Neural progenitor cell (in vitro differentiated cells): ENCODE results near the gene RSAD2. TPM values are rescaled to one million over a fixed set of nuclear protein-coding genes. Genes with fewer than 3 reads are reported as not detected.

Experiments used
- DNase-seq: peaks from one replicate; pipeline ENCODE4 v3.0.0-alpha.2; 2016; ENCODE audit warnings: low spot score
- H2AFZ ChIP-seq: fragments of 200-600 bp; sonication (generic); replicated peaks from 2 replicates; pipeline ENCODE4 v1.6.1; 2016; ENCODE audit warnings: antibody characterized with exemption
- H3F3A ChIP-seq: fragments of 200-600 bp; sonication (generic); 2 replicates; pipeline ENCODE4 v1.6.1; 2016; ENCODE audit warnings: antibody characterized with exemption, low read depth
- H3K27ac ChIP-seq: fragments of 200-600 bp; sonication (generic); 2 replicates; pipeline ENCODE4 v1.5.1; 2016; ENCODE audit warnings: mild to moderate bottlenecking
- H3K27me3 ChIP-seq: fragments of 200-600 bp; sonication (generic); 2 replicates; pipeline ENCODE4 v1.6.1; 2016; ENCODE audit warnings: mild to moderate bottlenecking, moderate library complexity
- H3K36me3 ChIP-seq: fragments of 200-600 bp; sonication (generic); 2 replicates; pipeline ENCODE4 v1.5.1; 2016
- H3K4me1 ChIP-seq: fragments of 200-600 bp; sonication (generic); 2 replicates; pipeline ENCODE4 v1.6.1; 2016; ENCODE audit warnings: mixed run types
- H3K4me2 ChIP-seq: fragments of 200-600 bp; sonication (generic); 2 replicates; pipeline ENCODE4 v1.6.1; 2016
- H3K4me3 ChIP-seq: fragments of 200-600 bp; sonication (generic); 2 replicates; pipeline ENCODE4 v1.5.1; 2016
- H3K79me2 ChIP-seq: fragments of 200-600 bp; sonication (generic); 2 replicates; pipeline ENCODE4 v1.6.1; 2016; ENCODE audit warnings: low read depth
- H3K9ac ChIP-seq: fragments of 200-600 bp; sonication (generic); 2 replicates; pipeline ENCODE4 v1.6.1; 2016
- H3K9me3 ChIP-seq: fragments of 200-600 bp; sonication (generic); 2 replicates; pipeline ENCODE4 v1.5.1; 2016; ENCODE audit warnings: low read depth
- H4K20me1 ChIP-seq: fragments of 200-600 bp; sonication (generic); 2 replicates; pipeline ENCODE4 v1.6.1; 2016; ENCODE audit warnings: low read depth
- H3K27ac Mint-ChIP-seq: 3 replicates; pipeline ENCODE4 v1.8.0; 2021; ENCODE audit warnings: mixed read lengths
- H3K27me3 Mint-ChIP-seq: 2 replicates; pipeline ENCODE4 v1.8.0; 2022; ENCODE audit warnings: low read depth, mild to moderate bottlenecking, inconsistent platforms, moderate library complexity, mixed read lengths; ENCODE audit not compliant: insufficient read depth
- H3K36me3 Mint-ChIP-seq: 3 replicates; pipeline ENCODE4 v1.8.0; 2021; ENCODE audit warnings: mixed read lengths
- H3K4me1 Mint-ChIP-seq: 3 replicates; pipeline ENCODE4 v1.8.0; 2021; ENCODE audit warnings: mixed read lengths
- H3K4me3 Mint-ChIP-seq: 3 replicates; pipeline ENCODE4 v1.8.0; 2021; ENCODE audit warnings: mild to moderate bottlenecking, moderate library complexity, mixed read lengths
- H3K9me3 Mint-ChIP-seq: 3 replicates; pipeline ENCODE4 v1.8.0; 2020; ENCODE audit warnings: mixed read lengths
- EZH2 ChIP-seq: fragments of 200-600 bp; sonication (generic); IDR thresholded peaks from 2 replicates; pipeline ENCODE4 v1.6.1; 2017; ENCODE audit warnings: antibody characterized with exemption, mild to moderate bottlenecking, moderate library complexity
- EZH2phosphoT487 ChIP-seq: fragments of 200-600 bp; sonication (generic); IDR thresholded peaks from 2 replicates; pipeline ENCODE4 v1.6.1; 2017; ENCODE audit warnings: antibody characterized with exemption
- total RNA-seq: library from RNA; depleted of rRNA; stranded (reverse); fragments of >200 nt; gene quantifications from 2 replicates; pipeline ENCODE4 v1.2.3, GENCODE V29; 2015; ENCODE audit warnings: low replicate concordance
- TF ChIP-seq, protein P1 (sequence below): fragments of 200-600 bp; sonication (generic); IDR thresholded peaks from 2 replicates; pipeline ENCODE4 v1.5.1; 2017; ENCODE audit warnings: antibody characterized with exemption, mild to moderate bottlenecking

The RSAD2 gene
- total RNA-seq, 1 donor from 2014 or later, result not detected

- H3K79me2 ChIP-seq, result no peaks in the 10 kb centered on the region
- Mint-ChIP-seq H3K36me3 (peaks cover 12% of the 10 kb centered on the region), H3K9me3 (peaks cover 14% of the 10 kb centered on the region), H3K27me3 (no peaks in the 10 kb centered on the region), H3K4me3 (no peak overlapping the region), H3K4me1 (no peaks in the 10 kb centered on the region), H3K27ac (no peak overlapping the region)
- H3K4me2 ChIP-seq, result no peak overlapping the region
- no peaks in the 10 kb centered on the region for H3K36me3 ChIP-seq
- H3F3A ChIP-seq, result no peaks in the 10 kb centered on the region
- TF ChIP-seq, protein P1, sequence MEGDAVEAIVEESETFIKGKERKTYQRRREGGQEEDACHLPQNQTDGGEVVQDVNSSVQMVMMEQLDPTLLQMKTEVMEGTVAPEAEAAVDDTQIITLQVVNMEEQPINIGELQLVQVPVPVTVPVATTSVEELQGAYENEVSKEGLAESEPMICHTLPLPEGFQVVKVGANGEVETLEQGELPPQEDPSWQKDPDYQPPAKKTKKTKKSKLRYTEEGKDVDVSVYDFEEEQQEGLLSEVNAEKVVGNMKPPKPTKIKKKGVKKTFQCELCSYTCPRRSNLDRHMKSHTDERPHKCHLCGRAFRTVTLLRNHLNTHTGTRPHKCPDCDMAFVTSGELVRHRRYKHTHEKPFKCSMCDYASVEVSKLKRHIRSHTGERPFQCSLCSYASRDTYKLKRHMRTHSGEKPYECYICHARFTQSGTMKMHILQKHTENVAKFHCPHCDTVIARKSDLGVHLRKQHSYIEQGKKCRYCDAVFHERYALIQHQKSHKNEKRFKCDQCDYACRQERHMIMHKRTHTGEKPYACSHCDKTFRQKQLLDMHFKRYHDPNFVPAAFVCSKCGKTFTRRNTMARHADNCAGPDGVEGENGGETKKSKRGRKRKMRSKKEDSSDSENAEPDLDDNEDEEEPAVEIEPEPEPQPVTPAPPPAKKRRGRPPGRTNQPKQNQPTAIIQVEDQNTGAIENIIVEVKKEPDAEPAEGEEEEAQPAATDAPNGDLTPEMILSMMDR, result no peak
- no peak for DNase-seq
- H3K27ac ChIP-seq, result no peak overlapping the region
- H3K9me3 ChIP-seq, result no peaks in the 10 kb centered on the region
- no peaks in the 10 kb centered on the region for H4K20me1 ChIP-seq
- no peak overlapping the region for H3K4me3 ChIP-seq
- H3K27me3 ChIP-seq, result no peaks in the 10 kb centered on the region
- H3K4me1 ChIP-seq, result no peaks in the 10 kb centered on the region
- H3K9ac ChIP-seq, result no peak overlapping the region
- H2AFZ ChIP-seq, result no peak overlapping the region
These were observed 25.4 kb upstream of the RSAD2 start for GRCh38 chr2:6852195-6852594.

DNA sequence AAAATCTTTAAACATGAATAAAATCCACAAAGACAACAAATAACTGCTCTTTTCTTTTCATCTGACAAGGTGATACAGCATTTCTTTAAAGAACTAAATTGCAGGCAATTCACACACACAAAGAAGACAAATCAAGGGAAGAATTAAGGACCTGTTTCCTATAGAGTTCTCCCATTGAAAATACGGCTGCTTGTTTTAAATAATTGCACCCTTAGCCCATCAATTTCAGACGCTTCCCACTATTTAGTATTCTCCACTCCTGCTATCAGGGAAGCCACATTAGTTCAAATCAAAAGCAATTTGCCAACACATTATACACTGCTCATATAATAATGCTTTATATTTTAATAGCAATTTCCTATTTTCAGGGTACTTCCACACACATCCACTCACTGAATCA, 23.2 kb upstream of the RSAD2 start:
- Histone ChIP-seq H3K36me3 (no peaks in the 10 kb centered on the region), H3K4me2 (no peak overlapping the region), H3K4me3 (no peak overlapping the region), H3K79me2 (no peaks in the 10 kb centered on the region), H3F3A (no peaks in the 10 kb centered on the region), H3K27ac (no peak overlapping the region), H3K9me3 (no peaks in the 10 kb centered on the region), H4K20me1 (no peaks in the 10 kb centered on the region), H2AFZ (no peak overlapping the region), H3K27me3 (no peaks in the 10 kb centered on the region), H3K4me1 (no peaks in the 10 kb centered on the region), H3K9ac (no peak overlapping the region)
- Mint-ChIP-seq H3K4me3 (no peak overlapping the region), H3K27me3 (peaks cover 3% of the 10 kb centered on the region), H3K27ac (no peak overlapping the region), H3K4me1 (no peaks in the 10 kb centered on the region), H3K9me3 (peaks cover 20% of the 10 kb centered on the region), H3K36me3 (peaks cover 18% of the 10 kb centered on the region)
- no peak for DNase-seq
- TF ChIP-seq EZH2, result no peak
- no peak for TF ChIP-seq EZH2phosphoT487
- TF ChIP-seq, protein P1, result no peak

DNA sequence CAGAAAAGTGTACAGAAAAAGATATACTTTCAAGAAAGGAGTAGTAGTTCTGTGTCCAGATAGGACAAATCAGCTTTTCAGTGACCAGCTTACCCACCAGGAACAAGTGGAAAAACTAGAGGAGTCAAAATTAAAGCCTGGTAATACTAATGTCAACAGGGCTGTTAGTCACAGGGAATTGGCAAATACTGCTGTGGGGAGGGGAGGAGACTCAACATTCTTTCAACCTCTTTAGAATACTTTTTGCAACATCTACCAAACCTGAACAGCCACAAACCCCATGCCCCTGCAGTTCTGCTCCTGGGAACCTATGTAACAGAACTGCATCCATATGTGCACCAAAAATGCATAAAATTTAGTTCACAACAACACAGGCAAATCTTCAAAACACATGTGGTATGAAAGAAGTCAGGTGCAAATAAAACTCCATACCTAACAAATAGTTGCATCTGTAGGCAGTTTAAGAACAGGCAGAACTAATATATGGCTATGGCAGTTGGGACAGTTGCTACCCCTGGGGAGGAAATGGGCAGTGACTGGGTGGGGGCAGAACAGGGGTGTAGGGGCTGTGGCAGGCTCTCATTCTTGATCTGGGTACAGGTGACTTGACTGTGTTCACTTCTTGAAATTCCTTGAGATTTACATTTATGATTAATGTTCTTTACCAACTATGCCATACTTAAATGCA, 21.6 kb upstream of the RSAD2 start:
- Mint-ChIP-seq H3K27ac (no peak overlapping the region), H3K9me3 (peaks cover 29% of the 10 kb centered on the region), H3K27me3 (peaks cover 5% of the 10 kb centered on the region), H3K4me1 (no peaks in the 10 kb centered on the region), H3K36me3 (peaks cover 21% of the 10 kb centered on the region), H3K4me3 (no peak overlapping the region)
- no peaks in the 10 kb centered on the region for H3F3A ChIP-seq
- no peak overlapping the region for H3K4me3 ChIP-seq
- no peak overlapping the region for H3K27ac ChIP-seq
- no peak overlapping the region for H3K4me2 ChIP-seq
- H3K4me1 ChIP-seq, result no peaks in the 10 kb centered on the region
- H3K36me3 ChIP-seq, result no peaks in the 10 kb centered on the region
- H3K9me3 ChIP-seq, result no peaks in the 10 kb centered on the region
- TF ChIP-seq EZH2phosphoT487 (no peak), EZH2 (no peak)
- TF ChIP-seq, protein P1, result no peak
- no peaks in the 10 kb centered on the region for H3K27me3 ChIP-seq
- no peaks in the 10 kb centered on the region for H4K20me1 ChIP-seq
- no peak overlapping the region for H2AFZ ChIP-seq
- no peak overlapping the region for H3K9ac ChIP-seq
- no peak for DNase-seq
- no peaks in the 10 kb centered on the region for H3K79me2 ChIP-seq
